HG03460 (cell line): ENCODE results near the gene MIS18A.
A peak's percentile ranks its signal among the peaks of the same experiment; 100 is the strongest.
"Not testable (repeated sequence)": the region's sequence is repeated elsewhere in the genome, so short reads cannot be mapped to it uniquely, and the experiment has no call there.

ENCODE experiments used
- ATAC-seq: cut with Tn5 transposase; IDR thresholded peaks from one replicate; pipeline ENCODE4 v1.9.1; 2021; ENCODE audit not compliant: unreplicated experiment

MIS18A gene

GRCh38 chr21:32306021-32306780, 27.4 kb upstream of the MIS18A start:
- no peak for ATAC-seq

- no peak for ATAC-seq
These were observed 26.1 kb upstream of the MIS18A start for GRCh38 chr21:32304998-32305397.

- ATAC-seq = no peak
These were observed 24.5 kb upstream of the MIS18A start for GRCh38 chr21:32303385-32303784.

- no peak for ATAC-seq
These were observed 23.7 kb upstream of the MIS18A start for GRCh38 chr21:32302560-32302959.

- no peak for ATAC-seq
These were observed 22.7 kb upstream of the MIS18A start for GRCh38 chr21:32301596-32301995.

GRCh38 chr21:32300117-32300681, 21.4 kb upstream of the MIS18A start:
- ATAC-seq = no peak

GRCh38 chr21:32299695-32300094, 20.8 kb upstream of the MIS18A start:
- ATAC-seq = no peak

GRCh38 chr21:32298658-32299081, 19.8 kb upstream of the MIS18A start, which contains the start of gene MRAP:
TSS of gene MRAP (plus strand) at chr21:32298855. CDS start at chr21:32298972, 117 bp downstream.
- no peak for ATAC-seq

- ATAC-seq = no peak
These were observed 19.3 kb upstream of the MIS18A start for GRCh38 chr21:32298148-32298559.

- no peak for ATAC-seq
These were observed 18.6 kb upstream of the MIS18A start for GRCh38 chr21:32297449-32297848.

- no peak for ATAC-seq
These were observed 6.6 kb upstream of the MIS18A start for GRCh38 chr21:32285476-32285875.

GRCh38 chr21:32282992-32283391, 4.1 kb upstream of the MIS18A start:
- ATAC-seq = no peak

GRCh38 chr21:32281531-32281930, 2.7 kb upstream of the MIS18A start:
- ATAC-seq = no peak

- ATAC-seq = peak; percentile 17
These were observed 480 bp upstream of the MIS18A start for GRCh38 chr21:32279377-32279680.

- no peak for ATAC-seq
These were observed 746 bp downstream of the MIS18A start for GRCh38 chr21:32278103-32278502.

GRCh38 chr21:32276671-32277070, 2.2 kb downstream of the MIS18A start:
- ATAC-seq = no peak

- ATAC-seq = no peak
These were observed 8.1 kb downstream of the MIS18A start for GRCh38 chr21:32270748-32271147.

GRCh38 chr21:32265321-32265720, 13.5 kb downstream of the MIS18A start:
- not testable (repeated sequence) for ATAC-seq

GRCh38 chr21:32261929-32262328, 16.9 kb downstream of the MIS18A start:
- ATAC-seq = no peak

GRCh38 chr21:32260130-32260529, 18.7 kb downstream of the MIS18A start:
- ATAC-seq = no peak

GRCh38 chr21:32258786-32259048, 20.1 kb downstream of the MIS18A start:
- not testable (repeated sequence) for ATAC-seq

GRCh38 chr21:32257962-32258785, 20.7 kb downstream of the MIS18A start:
- peak; percentile 82 for ATAC-seq
